DND-41 (cell line): ENCODE results near the gene SARM1.

Source experiments
- CTCF ChIP-seq: IDR thresholded peaks from 2 replicates; pipeline ENCODE4 v1.5.1; 2012; ENCODE audit warnings: borderline replicate concordance, low read length, moderate library complexity, mild to moderate bottlenecking; ENCODE audit not compliant: poor library complexity, severe bottlenecking; ENCODE audit errors: extremely low read depth
- EZH2 ChIP-seq: IDR thresholded peaks from 3 replicates; pipeline ENCODE4 v1.6.1; 2012; ENCODE audit warnings: borderline replicate concordance, low read depth, mild to moderate bottlenecking, moderate library complexity, low read length, inconsistent platforms; ENCODE audit not compliant: severe bottlenecking

GRCh38 chr17:28384281-28385036 is 13.0 kb downstream of the SARM1 start:
- TF ChIP-seq CTCF (no peak), EZH2 (no peak)
